Renal pelvis (tissue), 4 donors: ENCODE data around the gene ERC1. TPM values are rescaled to one million over a fixed set of nuclear protein-coding genes. Genes with fewer than 3 reads are reported as not detected.

ENCODE experiments used
- DNase-seq: peaks from one replicate; pipeline ENCODE4 v3.0.0-alpha.2; 2013
- polyA plus RNA-seq, 3 donors: library from polyadenylated mRNA; unstranded; fragments of 120-200 nt; gene quantifications; one replicate each; pipeline ENCODE4 v1.2.1, GENCODE V29; 2013; ENCODE audit not compliant: insufficient read length in 3 of 3

ERC1 gene
- polyA plus RNA-seq, 3 donors = 33.7 to 42.1 (median 34.8) TPM

- no peak for DNase-seq
Observed at GRCh38 chr12:1532375-1533165, 541.5 kb downstream of the ERC1 start.

GRCh38 chr12:1533205-1533601, 542.2 kb downstream of the ERC1 start:
- no peak for DNase-seq

GRCh38 chr12:1533602-1534304, 542.7 kb downstream of the ERC1 start:
- no peak for DNase-seq

GRCh38 chr12:1534748-1535147, 543.7 kb downstream of the ERC1 start:
- no peak for DNase-seq

- DNase-seq = no peak
Observed at GRCh38 chr12:1536817-1537216, 545.8 kb downstream of the ERC1 start.

- DNase-seq = no peak
Observed at GRCh38 chr12:1539135-1539534, 548.1 kb downstream of the ERC1 start.

GRCh38 chr12:1540690-1541089, 549.7 kb downstream of the ERC1 start:
- DNase-seq = no peak

GRCh38 chr12:1542599-1542998, 551.6 kb downstream of the ERC1 start:
- no peak for DNase-seq

GRCh38 chr12:1544996-1545700, 554.1 kb downstream of the ERC1 start:
- no peak for DNase-seq

Other genes starting within 250 kb of the ERC1 start
- 100 to 1,000 TPM in 2 of 3 donors, 10 to 100 TPM in 1; 89.6 to 131 (median 128) TPM for gene WNK1, start 238.6 kb upstream of the ERC1 start, polyA plus RNA-seq
- 10 to 100 TPM; 21.3 to 46.6 (median 41.0) TPM for gene RAD52, start 41.5 kb upstream of the ERC1 start, polyA plus RNA-seq